Endothelial cell of umbilical vein (primary cell): ENCODE data around the gene MLPH. TPM values are rescaled to one million over a fixed set of nuclear protein-coding genes. Genes with fewer than 3 reads are reported as not detected.

Experiments
- BruUV-seq: library from RNA; stranded (reverse); fragments of 400-500 nt; replicated peaks from 2 replicates; lab custom pipeline; 2021; lab: Mats Ljungman, UMichigan
- CTCF ChIA-PET: fragments of 300-600, 350-600 bp; sonication (Branson Sonifier 250); formaldehyde crosslinking; loops from one replicate; lab custom pipeline; 2021; ENCODE audit warnings: antibody characterized with exemption, inconsistent platforms; lab: Charles Lee
- POLR2A ChIA-PET: fragments of 300-600, 350-600 bp; sonication (Branson Sonifier 250); formaldehyde crosslinking; loops from one replicate; lab custom pipeline; 2021; ENCODE audit warnings: antibody characterized with exemption, inconsistent platforms; lab: Charles Lee
- DNase-seq: peaks from one replicate; pipeline ENCODE4 v3.0.0-alpha.2; 2011; ENCODE audit warnings: low read depth, low spot score
- FAIRE-seq: peaks from 2 replicates; lab custom pipeline; 2011; peaks lifted over from hg19 to GRCh38; lab: Jason Lieb, UNC
- H2AFZ ChIP-seq: 2 replicates; pipeline ENCODE4 v1.6.0; 2012; ENCODE audit warnings: low read depth, low read length, control low read depth, inconsistent platforms
- H3K27ac ChIP-seq: 2 replicates; pipeline ENCODE4 v1.5.1; 2011; ENCODE audit warnings: low read depth, mild to moderate bottlenecking, control low read depth, low read length, moderate library complexity; ENCODE audit not compliant: insufficient read depth
- H3K27me3 ChIP-seq, 2 experiments: 2 replicates each; pipeline versions ENCODE4 v1.6.0 to v1.6.1; 2011; ENCODE audit warnings: low read length in 2 of 2, mixed read lengths in 1 of 2; ENCODE audit not compliant: control insufficient read depth in 2 of 2, insufficient read depth in 2 of 2
- H3K36me3 ChIP-seq, 2 experiments: 2 replicates in 1 of 2; 3 replicates in 1 of 2; pipeline ENCODE4 v1.5.1; 2011; ENCODE audit warnings: low read length in 2 of 2, mild to moderate bottlenecking in 1 of 2, moderate library complexity in 1 of 2; ENCODE audit not compliant: control insufficient read depth in 2 of 2, insufficient read depth in 2 of 2; ENCODE audit errors: extremely low read depth in 1 of 2
- H3K4me1 ChIP-seq: 3 replicates; pipeline ENCODE4 v1.5.1; 2011; ENCODE audit warnings: mild to moderate bottlenecking, low read length; ENCODE audit not compliant: control insufficient read depth, insufficient read depth; ENCODE audit errors: extremely low read depth
- H3K4me2 ChIP-seq: 2 replicates; pipeline ENCODE4 v1.6.1; 2011; ENCODE audit warnings: low read length, control low read depth, mixed read lengths; ENCODE audit not compliant: insufficient read depth
- H3K4me3 ChIP-seq, 3 experiments: fragments of 200-600 bp in 1 of 3; sonication (generic), shearing (Covaris generic) in 1 of 3; replicated peaks in 1 of 3; 2 replicates each; pipeline ENCODE4 v1.5.1; 2011 to 2016; ENCODE audit warnings: control low read depth in 3 of 3, low read length in 3 of 3, mild to moderate bottlenecking in 2 of 3, inconsistent platforms in 1 of 3, low read depth in 1 of 3, moderate library complexity in 1 of 3; ENCODE audit not compliant: insufficient read depth in 1 of 3
- H3K79me2 ChIP-seq: 2 replicates; pipeline ENCODE4 v1.6.0; 2012; ENCODE audit warnings: low read length, inconsistent platforms; ENCODE audit not compliant: control insufficient read depth, insufficient read depth
- H3K9ac ChIP-seq: replicated peaks from 2 replicates; pipeline ENCODE3; 2011; ENCODE audit warnings: low read length, control low read depth; ENCODE audit not compliant: insufficient read depth; ENCODE audit errors: extremely low read depth
- H3K9me1 ChIP-seq: replicated peaks from 3 replicates; pipeline ENCODE4 v1.6.0; 2011; ENCODE audit warnings: mild to moderate bottlenecking, low read length; ENCODE audit not compliant: control insufficient read depth, insufficient read depth; ENCODE audit errors: extremely low read depth
- H3K9me3 ChIP-seq: replicated peaks from 2 replicates; pipeline ENCODE4 v1.5.1; 2012; ENCODE audit warnings: low read length, inconsistent platforms; ENCODE audit not compliant: control insufficient read depth, insufficient read depth
- H4K20me1 ChIP-seq: replicated peaks from 2 replicates; pipeline ENCODE3; 2011; ENCODE audit warnings: mild to moderate bottlenecking, low read length; ENCODE audit not compliant: control insufficient read depth, insufficient read depth; ENCODE audit errors: extremely low read depth
- CTCF ChIP-seq, 2 donors: IDR thresholded peaks; 1 replicate in 1 of 2; 2 replicates in 1 of 2; pipeline ENCODE4 v1.5.1; 2011; ENCODE audit warnings: low read length in 2 of 2, mild to moderate bottlenecking in 2 of 2, moderate library complexity in 2 of 2, control low read depth in 1 of 2, inconsistent platforms in 1 of 2, low read depth in 1 of 2; ENCODE audit not compliant: insufficient read depth in 1 of 2; ENCODE audit errors: extremely low read depth in 1 of 2
- EZH2 ChIP-seq: IDR thresholded peaks from 2 replicates; pipeline ENCODE4 v1.6.1; 2012; ENCODE audit warnings: borderline replicate concordance, low read depth, mild to moderate bottlenecking, moderate library complexity, low read length, inconsistent platforms; ENCODE audit not compliant: severe bottlenecking
- FOS ChIP-seq: IDR thresholded peaks from 2 replicates; pipeline ENCODE4 v1.6.1; 2011; ENCODE audit warnings: mild to moderate bottlenecking, low read length, moderate library complexity, borderline replicate concordance; ENCODE audit not compliant: insufficient read depth
- GATA2 ChIP-seq: IDR thresholded peaks from 2 replicates; pipeline ENCODE4 v1.7.0; 2011; ENCODE audit warnings: low read depth, mild to moderate bottlenecking, moderate library complexity, mixed read lengths, low read length; ENCODE audit not compliant: insufficient read length, insufficient read depth
- JUN ChIP-seq: IDR thresholded peaks from 2 replicates; pipeline ENCODE4 v1.6.1; 2011; ENCODE audit warnings: borderline replicate concordance, low read depth; ENCODE audit not compliant: insufficient read length, insufficient read depth
- MAX ChIP-seq: IDR thresholded peaks from 2 replicates; pipeline ENCODE4 v1.6.1; 2011; ENCODE audit not compliant: insufficient read depth, insufficient read length
- MYC ChIP-seq: IDR thresholded peaks from one replicate; pipeline ENCODE4 v1.6.1; 2011; ENCODE audit warnings: mild to moderate bottlenecking, low read depth, low read length
- POLR2A ChIP-seq: IDR thresholded peaks from 2 replicates; pipeline ENCODE4 v1.6.1; 2012; ENCODE audit warnings: low read depth, mild to moderate bottlenecking, control low read depth, low read length
- POLR2AphosphoS5 ChIP-seq: IDR thresholded peaks from 2 replicates; pipeline ENCODE4 v1.6.1; 2012; ENCODE audit warnings: low read depth, mild to moderate bottlenecking, control low read depth, low read length, moderate library complexity; ENCODE audit not compliant: insufficient read depth
- dilution Hi-C: fragments of 300-500 bp; cut with MboI; formaldehyde crosslinking; loops from one replicate; pipeline ENCODE4 v1.15.0; 2019; ENCODE audit warnings: low sequenced_read_pairs; ENCODE audit not compliant: extremely low pct_ligation_motif_present
- intact Hi-C: fragments of 100-400 bp; cut with micrococcal nuclease; formaldehyde crosslinking; loops from one replicate; pipeline ENCODE4 v1.10.0; 2022
- polyA plus RNA-seq, 4 experiments: library from polyadenylated mRNA; depleted of rRNA in 3 of 4; stranded (reverse) in 3 of 4; unstranded in 1 of 4; fragments of >200 nt; gene quantifications; 2 replicates each; pipeline versions ENCODE4 v1.2.1 to v1.2.3, GENCODE V29; 2011 to 2012; ENCODE audit warnings: missing spikeins in 1 of 4
- total RNA-seq: library from RNA; stranded (reverse); gene quantifications from 2 replicates; pipeline ENCODE4 v1.2.3, GENCODE V29; 2021

The MLPH gene
- total and polyA plus RNA-seq, 2 donors (not counting 3 experiments of a cell fraction or from before 2014, with no cell fraction given): not detected

DNA sequence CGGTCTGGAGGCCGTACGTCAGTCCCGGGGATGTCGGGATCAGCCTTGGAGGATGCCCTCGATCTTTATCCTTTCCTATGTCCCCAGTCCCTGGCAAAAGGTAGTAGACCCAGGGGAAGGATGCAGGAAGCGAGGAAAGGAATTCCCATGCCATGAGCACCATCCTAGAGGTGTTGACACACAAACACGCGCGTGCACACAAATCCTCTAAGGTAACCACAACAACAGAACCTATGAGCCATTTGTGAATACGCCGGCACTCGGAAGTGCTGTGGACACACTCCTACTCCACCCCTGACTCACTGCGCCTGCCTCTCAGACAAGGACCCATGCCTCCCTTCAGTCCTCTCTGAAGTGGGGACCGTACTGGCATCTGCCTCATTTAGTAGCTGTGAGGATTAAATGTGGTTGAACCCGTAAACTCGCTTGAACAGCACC, 11.3 kb upstream of the MLPH start:
- Histone ChIP-seq H2AFZ (peak overlapping the region; percentile 46), H3K9ac (no peak overlapping the region), H4K20me1 (no peaks in the 10 kb centered on the region), H3K27me3 (peaks cover 36 to 46% of the 10 kb centered on the region in 2 experiments), H3K79me2 (no peaks in the 10 kb centered on the region), H3K9me1 (no peaks in the 10 kb centered on the region), H3K9me3 (no peaks in the 10 kb centered on the region), H3K4me2 (peak overlapping the region; percentile 53), H3K4me3 (peak overlapping the region in 1 of 3 experiments; percentile 51), H3K36me3 (no peaks in the 10 kb centered on the region), H3K4me1 (peaks cover 12% of the 10 kb centered on the region), H3K27ac (no peak overlapping the region)
- peak; percentile 11 for DNase-seq
- dilution Hi-C loops (no loop called here), intact Hi-C loops (loop anchor here (1.0 to 5.0 kb wide), 6 partner anchors 37 to 382 kb away; no protein-coding TSS in a partner anchor)
- ChIA-PET POLR2A (interaction anchor here (0.6 to 1.3 kb wide), 6 partner anchors 37 to 585 kb away, joined by 3 to 6 read pairs (median 4); partner anchors contain the start of gene SCLY), CTCF (interaction anchor here (0.7 to 5.0 kb wide), 27 partner anchors 10 to 390 kb away, joined by 3 to 110 read pairs (median 5); partner anchors contain the start of gene COPS8)
- peak; percentile 28 for FAIRE-seq
- no TSS peak for BruUV-seq
- no peak for TF ChIP-seq MYC
- TF ChIP-seq FOS: no peak
- no peak for TF ChIP-seq GATA2
- TF ChIP-seq CTCF (IDR thresholded peaks at IDR 0.05; ENCODE audit: extremely low read depth in 1 of 2, insufficient read depth in 1 of 2, low read depth in 1 of 2, low read length in 2 of 2): no peak
- no peak for TF ChIP-seq POLR2A
- no peak for TF ChIP-seq EZH2
- no peak for TF ChIP-seq MAX
- TF ChIP-seq JUN: no peak
- TF ChIP-seq POLR2AphosphoS5: no peak
